Measurements from ENCODE around the gene CANT1.
A peak's percentile ranks its signal among the peaks of the same experiment; 100 is the strongest.

Gene CANT1

DNA sequence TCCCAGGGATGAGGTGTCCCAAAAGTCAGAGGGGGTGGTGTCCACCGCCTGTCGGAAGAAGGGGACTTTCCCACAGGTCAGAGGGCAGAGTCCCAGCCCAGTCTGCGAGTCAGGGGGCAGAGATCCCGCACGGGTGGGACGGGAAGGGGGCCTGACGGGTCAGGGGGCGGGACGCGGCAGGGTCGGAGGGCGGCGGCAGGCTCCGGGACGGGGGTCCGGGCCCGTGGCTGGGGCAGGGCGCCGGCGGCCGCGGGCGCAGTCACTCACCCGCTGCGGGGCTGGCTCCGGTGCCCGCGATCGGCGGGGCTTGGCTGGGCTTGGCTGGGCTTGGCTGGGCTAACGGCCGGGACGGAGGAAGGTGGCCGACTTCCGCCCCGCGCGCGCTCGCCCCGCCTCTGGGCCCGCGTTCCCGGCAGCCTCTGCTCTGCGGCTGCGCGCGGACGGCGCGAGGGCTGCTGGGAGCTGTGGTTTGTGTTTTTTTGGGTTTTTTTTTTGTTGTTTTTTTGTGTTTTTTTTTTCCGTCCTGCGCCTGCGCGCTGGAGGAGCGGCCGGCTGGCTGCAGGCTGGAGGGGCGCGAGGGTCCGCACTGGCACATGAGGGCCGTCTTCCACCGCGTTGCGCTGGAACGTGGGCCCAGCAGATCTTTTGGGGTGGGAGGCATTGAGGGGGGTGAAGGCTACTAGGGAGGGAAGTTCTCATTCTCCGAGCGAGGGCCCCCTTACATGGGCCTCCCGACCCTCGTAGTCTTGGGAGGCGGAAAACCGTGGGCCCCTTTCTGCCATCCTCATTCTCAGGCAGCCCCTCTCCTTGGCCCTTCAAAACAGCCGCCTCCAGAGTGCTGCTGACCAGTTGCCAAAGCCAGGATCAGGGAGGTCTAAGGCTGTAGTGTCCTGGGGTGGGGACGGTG lies at the start of gene CANT1:
Gene CANT1, minus strand, starts transcription at position 368 of the 907 bp plus-strand sequence. CDS start 12,142 bp downstream, outside the sequence.
- peak; percentile 75 for DNase-seq

GRCh38 chr17:79057737-79058385 lies 48.3 kb upstream of the CANT1 start:
- no peak for DNase-seq

- DNase-seq, result no peak
Measured at GRCh38 chr17:79055197-79055596, 45.6 kb upstream of the CANT1 start.

DNA sequence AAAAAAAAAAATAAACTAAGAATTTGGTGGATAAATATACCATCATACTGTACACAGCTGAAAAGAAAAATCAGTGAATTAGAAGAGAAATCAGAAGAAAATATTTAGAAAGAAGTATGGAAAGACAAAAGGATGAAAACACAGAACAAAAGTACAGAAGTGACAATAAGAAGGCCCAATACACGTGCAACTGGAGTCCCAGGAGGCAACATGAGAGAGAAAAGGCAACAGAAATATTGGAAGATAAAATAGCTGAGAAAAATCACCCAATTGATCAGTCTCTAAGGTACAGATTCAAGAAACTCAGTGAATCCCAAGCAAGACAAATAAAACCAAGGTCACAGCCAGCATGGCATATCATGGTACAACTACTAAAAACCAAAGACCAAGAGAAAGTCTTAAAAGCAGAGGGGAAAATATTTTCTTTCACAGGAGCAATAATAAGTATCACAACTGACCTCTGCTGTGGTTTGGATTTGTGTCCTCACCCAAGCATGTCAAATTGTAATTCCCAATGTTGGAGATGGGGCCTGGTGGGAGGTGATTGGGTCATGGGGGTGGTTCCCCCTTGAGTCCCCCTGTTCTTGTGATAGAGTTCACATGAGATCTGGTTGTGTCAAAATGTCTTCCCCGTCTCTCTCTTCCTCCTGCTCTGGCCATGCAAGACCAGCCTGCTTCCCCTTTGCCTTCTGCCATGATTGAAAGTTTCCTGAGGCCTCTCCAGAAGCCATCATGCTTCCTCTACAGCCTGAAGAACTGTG lies 44.8 kb upstream of the CANT1 start:
- no peak for DNase-seq

DNA sequence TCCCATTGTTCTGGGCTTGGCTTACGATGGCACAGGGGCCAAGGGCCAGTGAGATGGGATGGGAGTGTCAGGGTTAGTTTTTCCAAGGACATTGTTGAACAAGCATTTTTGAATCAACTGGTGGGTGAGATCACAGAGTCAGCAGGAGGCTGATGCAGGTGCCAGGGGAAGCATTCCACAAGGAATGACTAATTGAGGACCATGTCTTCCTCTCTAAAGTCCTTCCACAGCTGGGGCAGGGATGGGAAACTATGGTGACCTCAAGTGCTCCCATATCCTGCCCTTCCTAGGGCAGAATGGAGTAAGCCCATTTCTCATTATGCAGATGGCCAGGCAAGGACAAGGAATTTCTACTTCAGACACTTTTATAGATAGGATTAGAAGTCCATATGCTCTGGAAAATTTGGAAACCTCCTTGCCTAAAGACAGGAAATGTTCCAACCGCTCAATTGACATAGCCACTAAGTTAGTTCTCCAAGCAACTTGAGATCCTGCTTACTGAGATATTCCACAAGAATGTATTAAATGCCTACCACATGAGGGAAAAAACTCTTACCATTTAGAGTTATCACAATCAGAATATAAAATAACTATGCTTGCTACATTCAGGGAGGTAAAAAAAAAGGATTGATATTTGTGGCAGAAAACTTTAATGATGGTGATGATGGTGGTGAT lies 43.8 kb upstream of the CANT1 start:
- no peak for DNase-seq

- no peak for DNase-seq
Measured at GRCh38 chr17:79052131-79052530, 42.6 kb upstream of the CANT1 start.

DNA sequence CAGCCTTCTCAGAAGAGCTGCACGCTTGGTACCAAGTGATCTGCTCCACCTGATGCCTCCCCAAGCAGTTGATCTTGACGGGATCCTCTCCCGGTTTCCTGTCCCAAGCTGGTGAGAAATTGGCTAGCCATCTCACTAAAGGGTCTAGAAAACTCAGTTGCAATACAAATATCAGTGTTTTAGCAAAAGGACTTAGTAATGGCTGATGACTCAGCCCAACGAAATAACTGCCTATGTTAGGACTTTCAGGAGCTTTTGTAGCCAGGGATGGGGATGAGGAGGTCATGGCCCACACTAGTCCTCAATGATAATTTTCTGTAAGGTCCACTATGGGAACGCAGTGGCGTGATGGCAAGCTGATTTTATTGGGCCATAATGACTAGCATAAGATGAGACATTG lies 41.7 kb upstream of the CANT1 start:
- DNase-seq, result no peak

DNA sequence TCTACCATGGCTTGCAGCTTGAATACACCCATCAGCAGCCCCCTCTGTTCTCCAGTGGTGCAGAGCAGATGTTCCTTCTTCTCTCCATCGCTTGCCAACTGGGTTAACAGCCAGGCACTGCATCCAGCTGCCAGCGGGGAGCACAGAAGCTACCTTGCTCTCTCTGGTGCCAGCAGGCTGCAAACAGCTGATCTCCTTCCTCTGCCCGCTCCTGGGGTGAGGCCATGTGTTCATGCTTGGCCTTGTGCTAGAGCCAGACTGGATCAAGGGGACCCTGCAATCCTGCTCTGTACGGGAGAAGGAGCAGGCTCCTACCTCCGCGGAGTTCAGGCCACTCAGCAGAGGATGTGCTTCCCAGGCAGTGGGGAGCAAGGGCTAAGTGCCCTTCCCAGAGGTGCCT lies 41.0 kb upstream of the CANT1 start:
- DNase-seq, result peak; percentile 64

DNA sequence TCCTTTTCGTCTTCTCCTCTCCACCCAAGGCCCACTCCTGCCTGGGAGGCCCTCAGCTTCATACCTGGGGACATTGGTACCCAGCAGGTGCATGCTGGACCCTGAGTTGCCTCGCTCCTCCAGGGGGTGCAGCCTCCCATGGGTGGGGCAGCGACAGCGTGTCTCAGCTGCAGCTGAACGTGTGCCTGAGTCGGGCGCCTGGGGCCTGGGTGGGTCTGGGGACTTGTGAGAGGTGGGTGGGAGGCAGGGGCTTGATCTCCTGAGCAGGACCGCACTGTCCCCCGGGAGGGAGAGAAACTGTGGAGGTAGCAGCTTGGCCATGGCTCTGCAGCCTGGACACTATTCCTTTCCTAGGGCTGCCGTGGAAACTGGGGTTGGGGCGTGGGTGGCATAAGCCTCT lies 40.3 kb upstream of the CANT1 start:
- DNase-seq, result no peak

- no peak for DNase-seq
Measured at GRCh38 chr17:79048826-79049755, 39.5 kb upstream of the CANT1 start.

DNA sequence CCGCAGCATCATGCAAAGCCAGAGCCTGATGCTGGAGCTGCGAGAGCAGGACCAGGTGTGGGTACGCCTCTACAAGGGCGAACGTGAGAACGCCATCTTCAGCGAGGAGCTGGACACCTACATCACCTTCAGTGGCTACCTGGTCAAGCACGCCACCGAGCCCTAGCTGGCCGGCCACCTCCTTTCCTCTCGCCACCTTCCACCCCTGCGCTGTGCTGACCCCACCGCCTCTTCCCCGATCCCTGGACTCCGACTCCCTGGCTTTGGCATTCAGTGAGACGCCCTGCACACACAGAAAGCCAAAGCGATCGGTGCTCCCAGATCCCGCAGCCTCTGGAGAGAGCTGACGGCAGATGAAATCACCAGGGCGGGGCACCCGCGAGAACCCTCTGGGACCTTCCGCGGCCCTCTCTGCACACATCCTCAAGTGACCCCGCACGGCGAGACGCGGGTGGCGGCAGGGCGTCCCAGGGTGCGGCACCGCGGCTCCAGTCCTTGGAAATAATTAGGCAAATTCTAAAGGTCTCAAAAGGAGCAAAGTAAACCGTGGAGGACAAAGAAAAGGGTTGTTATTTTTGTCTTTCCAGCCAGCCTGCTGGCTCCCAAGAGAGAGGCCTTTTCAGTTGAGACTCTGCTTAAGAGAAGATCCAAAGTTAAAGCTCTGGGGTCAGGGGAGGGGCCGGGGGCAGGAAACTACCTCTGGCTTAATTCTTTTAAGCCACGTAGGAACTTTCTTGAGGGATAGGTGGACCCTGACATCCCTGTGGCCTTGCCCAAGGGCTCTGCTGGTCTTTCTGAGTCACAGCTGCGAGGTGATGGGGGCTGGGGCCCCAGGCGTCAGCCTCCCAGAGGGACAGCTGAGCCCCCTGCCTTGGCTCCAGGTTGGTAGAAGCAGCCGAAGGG lies 38.6 kb upstream of the CANT1 start:
- DNase-seq, result no peak

DNA sequence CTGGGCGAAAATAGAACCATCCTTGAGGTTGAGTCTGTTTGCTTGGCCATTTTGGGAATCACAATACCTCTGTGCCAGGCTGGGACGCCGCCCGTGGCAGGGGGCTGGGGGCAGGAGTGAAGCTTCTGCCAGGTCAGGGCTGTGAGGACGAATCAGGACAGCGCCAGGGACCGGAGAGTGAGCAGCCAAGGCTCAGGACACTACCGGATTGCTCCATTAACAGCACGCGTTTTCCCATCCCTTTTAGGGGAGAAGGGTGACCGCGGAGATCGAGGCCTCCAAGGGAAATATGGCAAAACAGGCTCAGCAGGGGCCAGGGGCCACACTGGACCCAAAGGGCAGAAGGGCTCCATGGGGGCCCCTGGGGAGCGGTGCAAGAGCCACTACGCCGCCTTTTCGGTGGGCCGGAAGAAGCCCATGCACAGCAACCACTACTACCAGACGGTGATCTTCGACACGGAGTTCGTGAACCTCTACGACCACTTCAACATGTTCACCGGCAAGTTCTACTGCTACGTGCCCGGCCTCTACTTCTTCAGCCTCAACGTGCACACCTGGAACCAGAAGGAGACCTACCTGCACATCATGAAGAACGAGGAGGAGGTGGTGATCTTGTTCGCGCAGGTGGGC lies 37.8 kb upstream of the CANT1 start:
- DNase-seq, result no peak

- DNase-seq, result no peak
Measured at GRCh38 chr17:79046916-79047280, 37.3 kb upstream of the CANT1 start.

DNA sequence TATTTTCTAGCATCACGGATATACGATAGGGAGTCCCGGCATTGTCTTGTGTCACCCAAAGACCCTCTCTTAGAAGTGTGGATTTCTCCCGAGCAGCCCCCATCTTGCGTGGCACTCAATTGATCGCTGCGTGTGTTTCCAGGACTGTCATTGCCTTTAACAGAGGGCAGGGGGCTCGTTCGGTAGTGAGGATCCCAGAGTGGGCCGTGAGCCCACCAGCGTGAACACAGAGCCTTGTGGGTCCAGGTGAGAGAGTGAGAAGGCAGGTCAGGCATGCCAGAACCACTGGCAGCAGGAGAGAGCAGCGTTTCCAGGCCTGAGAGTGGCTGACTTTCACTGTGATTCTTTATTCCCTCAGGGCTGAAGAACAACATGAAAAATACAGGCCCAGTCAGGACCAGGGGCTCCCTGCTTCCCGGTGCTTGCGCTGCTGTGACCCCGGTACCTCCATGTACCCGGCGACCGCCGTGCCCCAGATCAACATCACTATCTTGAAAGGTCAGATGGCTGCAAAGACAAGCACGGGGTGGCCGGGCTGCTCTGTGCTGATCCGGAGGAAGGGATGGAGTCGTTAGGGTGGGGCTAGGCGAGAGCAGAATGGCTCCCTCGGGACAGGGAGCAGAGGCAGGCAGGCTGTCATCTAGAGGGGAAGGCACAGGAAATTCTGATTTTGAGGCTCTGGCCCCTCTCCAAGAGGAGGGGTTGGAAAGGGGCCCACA lies 36.8 kb upstream of the CANT1 start:
- no peak for DNase-seq

DNA sequence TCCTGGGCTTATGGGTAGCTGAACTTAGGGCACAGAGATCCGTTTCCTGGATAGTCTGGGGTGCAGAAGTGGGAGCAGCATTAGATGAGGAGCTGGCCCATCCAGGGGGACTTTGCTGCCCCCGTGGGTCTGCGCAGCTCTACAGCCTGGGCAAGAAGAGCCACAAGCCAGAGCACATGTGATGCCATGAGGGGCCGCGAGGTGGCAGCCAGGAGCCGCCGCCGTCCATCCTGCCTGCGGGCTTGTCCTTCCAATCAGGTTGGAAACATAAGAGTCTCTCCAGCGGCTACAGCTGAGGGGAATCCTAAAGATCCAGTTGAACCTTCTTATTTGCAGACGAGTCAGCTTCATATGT lies 36.3 kb upstream of the CANT1 start:
- DNase-seq, result peak; percentile 70

DNA sequence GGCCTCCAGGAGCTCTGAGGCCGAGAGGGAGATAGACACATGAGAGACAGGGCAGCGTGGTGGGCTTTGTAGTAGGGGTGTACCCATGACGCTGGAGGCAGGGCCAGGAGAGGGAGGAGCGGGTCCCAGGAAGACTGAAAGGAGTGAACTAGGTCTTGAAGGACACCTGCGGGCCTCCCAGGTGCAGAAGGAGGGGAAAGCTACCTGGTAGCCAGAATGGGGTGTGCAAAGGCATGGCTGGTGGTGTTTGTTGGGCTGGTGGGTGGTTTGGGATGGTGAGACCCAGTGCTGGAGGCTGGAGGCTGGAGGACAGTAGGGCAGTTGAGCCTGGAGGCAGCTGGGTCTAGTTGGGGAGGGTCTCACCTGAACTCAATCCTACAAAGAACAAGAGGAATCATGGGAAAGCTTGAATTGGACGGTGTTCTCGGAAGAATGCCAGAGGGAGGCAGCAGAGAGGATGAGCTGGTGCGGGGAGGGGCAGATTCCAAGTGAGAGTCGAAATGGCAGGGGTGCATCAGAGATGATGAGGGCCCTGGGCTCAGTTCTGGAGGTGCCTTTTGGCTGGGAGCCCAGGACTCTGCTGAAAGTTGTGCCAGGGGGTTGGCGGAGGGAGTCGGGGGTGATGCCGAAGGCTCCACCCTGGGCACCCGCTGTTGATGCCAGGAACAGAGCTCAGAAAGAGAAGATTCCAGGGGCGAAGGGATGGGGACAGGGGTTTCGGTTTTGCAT lies 35.6 kb upstream of the CANT1 start:
- DNase-seq, result no peak

- DNase-seq, result no peak
Measured at GRCh38 chr17:79044462-79044861, 34.9 kb upstream of the CANT1 start.

GRCh38 chr17:79043931-79044320 lies 34.4 kb upstream of the CANT1 start:
- no peak for DNase-seq

Measured in NCI-H446 treated with DMSO at 0.1 percent for 48 hours (cell line).